K562 (cell line): ENCODE measurements around the gene GTPBP6. TPM values are rescaled to one million over a fixed set of nuclear protein-coding genes. Genes with fewer than 3 reads are reported as not detected.
A peak's percentile ranks its signal among the peaks of the same experiment; 100 is the strongest.

Source experiments
- ATAC-seq: fragments of 200-7000 bp; cut with Tn5 transposase; 3 replicates; pipeline ENCODE4 v1.9.1; 2020; ENCODE audit warnings: moderate library complexity
- BruUV-seq: library from RNA; stranded (reverse); fragments of 400-500 nt; replicated peaks from 2 replicates; lab custom pipeline; 2021; lab: Mats Ljungman, UMichigan
- CTCF ChIA-PET: fragments of 300-600 bp; formaldehyde crosslinking; extraction: SDS; loops from one replicate; lab custom pipeline; 2021; ENCODE audit warnings: low intra/inter-chr PET ratio; lab: Yijun Ruan, JAX
- POLR2A ChIA-PET: fragments of 300-600, 350-650 bp; sonication (Branson Sonifier 250); formaldehyde crosslinking; extraction: SDS; loops from one replicate; lab custom pipeline; 2021; ENCODE audit warnings: antibody characterized with exemption, inconsistent platforms; lab: Yijun Ruan, JAX
- DNase-seq, 4 experiments: peaks; one replicate each; pipeline versions ENCODE4 v3.0.0 to v3.0.0-alpha.2; 2011 to 2018; ENCODE audit warnings: low spot score in 3 of 4, mixed read lengths in 3 of 4; ENCODE audit errors: extremely low read depth in 1 of 4
- FAIRE-seq: peaks from 2 replicates; lab custom pipeline; 2011; peaks lifted over from hg19 to GRCh38; lab: Jason Lieb, UNC
- H2AFZ ChIP-seq: 2 replicates; pipeline ENCODE4 v1.6.0; 2011; ENCODE audit warnings: low read depth, low read length, control low read depth, inconsistent platforms
- H3K27ac ChIP-seq: fragments of 200-600 bp; 3 replicates; pipeline ENCODE4 v1.8.0; 2011; ENCODE audit warnings: low read depth, mild to moderate bottlenecking, control low read depth, inconsistent platforms, low read length, moderate library complexity, mixed read lengths; ENCODE audit errors: extremely low read depth
- H3K27me3 ChIP-seq, 2 experiments: fragments of 300-600 bp in 1 of 2; 2 replicates in 1 of 2; 3 replicates in 1 of 2; pipeline versions ENCODE4 v1.6.0 to v1.8.0; 2011; ENCODE audit warnings: inconsistent platforms in 2 of 2, low read length in 2 of 2, mild to moderate bottlenecking in 1 of 2, mixed read lengths in 1 of 2, moderate library complexity in 1 of 2; ENCODE audit not compliant: control insufficient read depth in 2 of 2, insufficient read depth in 2 of 2
- H3K36me3 ChIP-seq: fragments of 300-600 bp; 3 replicates; pipeline ENCODE4 v1.8.0; 2011; ENCODE audit warnings: mild to moderate bottlenecking, low read length, inconsistent platforms; ENCODE audit not compliant: control insufficient read depth, insufficient read depth
- H3K4me1 ChIP-seq, 2 experiments: fragments of 200-600 bp in 1 of 2; replicated peaks in 1 of 2; 2 replicates in 1 of 2; 3 replicates in 1 of 2; pipeline versions ENCODE4 v1.5.1 to v1.8.0; 2011; ENCODE audit warnings: inconsistent platforms in 2 of 2, low read length in 2 of 2, mild to moderate bottlenecking in 1 of 2, mixed read lengths in 1 of 2, moderate library complexity in 1 of 2; ENCODE audit not compliant: control insufficient read depth in 2 of 2, insufficient read depth in 2 of 2
- H3K4me2 ChIP-seq: 2 replicates; pipeline ENCODE4 v1.6.1; 2011; ENCODE audit warnings: low read length, control low read depth, inconsistent platforms, mixed read lengths; ENCODE audit not compliant: insufficient read depth
- H3K4me3 ChIP-seq: fragments of 200-600 bp; sonication (generic), shearing (Covaris generic); 2 replicates; pipeline ENCODE4 v1.5.1; 2016; ENCODE audit warnings: control low read depth, inconsistent platforms
- H3K79me2 ChIP-seq: fragments of 200-600 bp; 3 replicates; pipeline ENCODE4 v1.8.0; 2011; ENCODE audit warnings: low read length, inconsistent platforms; ENCODE audit not compliant: control insufficient read depth, insufficient read depth
- H3K9ac ChIP-seq, 2 experiments: 2 replicates each; pipeline versions ENCODE4 v1.6.0 to v1.6.1; 2011; ENCODE audit warnings: low read depth in 2 of 2, low read length in 2 of 2, control low read depth in 1 of 2, inconsistent platforms in 1 of 2, mild to moderate bottlenecking in 1 of 2, mixed read lengths in 1 of 2; ENCODE audit not compliant: insufficient read depth in 1 of 2
- H3K9me1 ChIP-seq: one replicate; pipeline ENCODE4 v1.6.0; 2011; ENCODE audit warnings: inconsistent platforms, mild to moderate bottlenecking, low read length, moderate library complexity; ENCODE audit not compliant: control insufficient read depth, insufficient read depth
- H3K9me3 ChIP-seq: replicated peaks from 2 replicates; pipeline ENCODE4 v1.5.1; 2011; ENCODE audit warnings: low read depth, low read length, inconsistent platforms; ENCODE audit not compliant: control insufficient read depth, insufficient read depth
- H4K20me1 ChIP-seq: replicated peaks from 2 replicates; pipeline ENCODE4 v1.6.1; 2011; ENCODE audit warnings: low read length, inconsistent platforms, mixed read lengths; ENCODE audit not compliant: control insufficient read depth, insufficient read depth
- DDX20 ChIP-seq: fragments of 450-650 bp; IDR thresholded peaks from 2 replicates; pipeline ENCODE4 v1.6.1; 2016; ENCODE audit warnings: missing genetic modification characterization, low read depth, mild to moderate bottlenecking, missing compliant biosample characterization, moderate library complexity
- DIDO1 ChIP-seq: fragments of 450-650 bp; IDR thresholded peaks from 2 replicates; pipeline ENCODE4 v1.6.1; 2016; ENCODE audit warnings: low read depth, missing biosample characterization, missing genetic modification characterization
- EWSR1 ChIP-seq: fragments of 450-650 bp; IDR thresholded peaks from 2 replicates; pipeline ENCODE4 v1.6.1; 2018; ENCODE audit warnings: borderline replicate concordance, mild to moderate bottlenecking, low read depth, moderate library complexity; ENCODE audit not compliant: partially characterized antibody
- EZH2 ChIP-seq: IDR thresholded peaks from 2 replicates; pipeline ENCODE4 v1.6.1; 2012; ENCODE audit warnings: low read depth, mild to moderate bottlenecking, inconsistent platforms, low read length, borderline replicate concordance
- ILF3 ChIP-seq: fragments of 450-650 bp; IDR thresholded peaks from 2 replicates; pipeline ENCODE4 v1.6.1; 2018; ENCODE audit warnings: antibody characterized with exemption, mild to moderate bottlenecking, moderate library complexity, borderline replicate concordance
- KLF10 ChIP-seq: fragments of 250-450 bp; sonication (Bioruptor Pico); IDR thresholded peaks from 2 replicates; pipeline ENCODE4 v1.6.1; 2021; ENCODE audit warnings: matching md5 sums
- MCM5 ChIP-seq: fragments of 450-650 bp; IDR thresholded peaks from 2 replicates; pipeline ENCODE4 v1.6.1; 2016; ENCODE audit warnings: low read depth
- PHF20 ChIP-seq: fragments of 450-650 bp; IDR thresholded peaks from 2 replicates; pipeline ENCODE4 v1.6.1; 2018; ENCODE audit not compliant: partially characterized antibody
- POLR2G ChIP-seq: fragments of 200-400 bp; formaldehyde crosslinking; IDR thresholded peaks from 2 replicates; pipeline ENCODE4 v1.6.1; 2017; ENCODE audit warnings: low read depth, mild to moderate bottlenecking, antibody characterized with exemption, low read length, moderate library complexity
- PTBP1 ChIP-seq: fragments of 200-400 bp; formaldehyde crosslinking; IDR thresholded peaks from 2 replicates; pipeline ENCODE4 v1.6.1; 2017; ENCODE audit warnings: low read depth, low read length
- PTTG1 ChIP-seq: fragments of 450-650 bp; IDR thresholded peaks from 2 replicates; pipeline ENCODE4 v1.6.1; 2016; ENCODE audit warnings: low read depth, mild to moderate bottlenecking, missing genetic modification characterization, missing compliant biosample characterization
- RBM25 ChIP-seq: fragments of 200-400 bp; formaldehyde crosslinking; IDR thresholded peaks from 2 replicates; pipeline ENCODE4 v1.6.1; 2018; ENCODE audit warnings: low read length, low read depth, moderate library complexity; ENCODE audit not compliant: severe bottlenecking
- RBM39 ChIP-seq: fragments of 200-400 bp; formaldehyde crosslinking; optimal IDR thresholded peaks from 2 replicates; pipeline ENCODE3; 2018; ENCODE audit warnings: low read depth, low read length
- SMAD3 ChIP-seq: fragments of 450-650 bp; formaldehyde crosslinking; conservative IDR thresholded peaks from 2 replicates; pipeline ENCODE4 v1.4.0; 2020; ENCODE audit warnings: mild to moderate bottlenecking
- SMC3 ChIP-seq: conservative IDR thresholded peaks from 2 replicates; pipeline ENCODE4 v1.6.1; 2011; ENCODE audit warnings: low read depth, low read length, improper control_type of control experiment; ENCODE audit not compliant: insufficient read depth
- ZBTB33 ChIP-seq: sonication (generic); formaldehyde crosslinking; IDR thresholded peaks from 2 replicates; pipeline ENCODE4 v1.8.1; 2023; ENCODE audit warnings: mild to moderate bottlenecking, missing genetic modification reagents
- ZNF239 ChIP-seq: fragments of 250-450 bp; sonication (Bioruptor Pico); IDR thresholded peaks from 2 replicates; pipeline ENCODE4 v1.4.0; 2020; ENCODE audit warnings: mild to moderate bottlenecking
- ZNF780A ChIP-seq: fragments of 250-450 bp; sonication (Bioruptor Pico); IDR thresholded peaks from 2 replicates; pipeline ENCODE4 v1.5.0; 2021; ENCODE audit warnings: mild to moderate bottlenecking
- WGBS: fragments of 100-300 bp; shearing (Covaris generic); methylation state at CpG from one replicate; pipeline ENCODE4 v1.1.6; 2016; ENCODE audit warnings: low coverage, mixed read lengths; ENCODE audit not compliant: insufficient coverage; ENCODE audit errors: missing lambda C conversion rate; 5-methylcytosine and 5-hydroxymethylcytosine counted together
- in situ Hi-C: fragments of 300-500 bp; cut with MboI; formaldehyde crosslinking; loops from 4 replicates; pipeline ENCODE4 v1.15.0; 2018; ENCODE audit warnings: inconsistent platforms, mixed read lengths
- intact Hi-C: fragments of 100-400 bp; cut with micrococcal nuclease; formaldehyde crosslinking; loops from 2 replicates; pipeline ENCODE4 v1.14.2; 2022
- polyA plus RNA-seq, 8 experiments: library from polyadenylated mRNA; depleted of rRNA in 4 of 8; stranded (reverse) in 5 of 8; unstranded in 3 of 8; fragments of >200 nt; fragmentation: Nextera tagmentation in 2 of 8; fragmentation: Illumina TruSeq in 1 of 8; extraction: Ambion mirVana in 2 of 8; extraction: Trizol in 1 of 8; gene quantifications; 2 replicates each; pipeline versions ENCODE4 v1.2.1 to v1.2.3, GENCODE V29; 2011 to 2014; ENCODE audit warnings: inconsistent platforms in 1 of 8, missing spikeins in 1 of 8
- total RNA-seq, 7 experiments: library from RNA; depleted of rRNA in 6 of 7; stranded (reverse); fragments of >200 nt in 6 of 7; fragmentation: Illumina TruSeq in 2 of 7; extraction: Trizol in 2 of 7; gene quantifications; 2 replicates each; pipeline versions ENCODE4 v1.2.1 to v1.2.3, GENCODE V29; 2011 to 2021; ENCODE audit warnings: low replicate concordance in 1 of 7
- TF ChIP-seq, protein P1 (sequence below): sonication (generic); formaldehyde crosslinking; IDR thresholded peaks from 2 replicates; pipeline ENCODE4 v1.8.1; 2023; ENCODE audit warnings: mild to moderate bottlenecking, missing genetic modification reagents

Gene GTPBP6
- total and polyA plus RNA-seq, 9 of the 15 experiments (the other 6 are each of a cell fraction or from before 2014, with no cell fraction given) = 0.24 to 35.2 (median 8.0) TPM

- ChIA-PET POLR2A (no interaction called here), CTCF (no interaction called here)
- no peak for DNase-seq
- Histone ChIP-seq H3K4me1 (no peaks in the 10 kb centered on the region; a peak in 1 of 5 replicates), H3K36me3 (peaks cover 63% of the 10 kb centered on the region; the same call in 2 of the 3 replicates), H3K4me3 (no peak overlapping the region), H3K27me3 (no peaks in the 10 kb centered on the region), H3K4me2 (no peak overlapping the region), H3K9ac (no peak overlapping the region), H2AFZ (no peak overlapping the region), H4K20me1 (no peaks in the 10 kb centered on the region), H3K9me1 (no peaks in the 10 kb centered on the region), H3K9me3 (no peaks in the 10 kb centered on the region), H3K27ac (no peak overlapping the region), H3K79me2 (no peaks in the 10 kb centered on the region)
- no peak for ATAC-seq
- in situ Hi-C loops (no loop called here), intact Hi-C loops (no loop called here)
- TSS peak; percentile 59 for BruUV-seq
- WGBS = 91% methylated on average over 30 of the region's 47 CpGs
- FAIRE-seq = no peak
- TF ChIP-seq EWSR1 (no peak), DDX20 (tag) (no peak), SMC3 (no peak), POLR2G (peak; percentile 51), KLF10 (CRISPR knock-in tag) (no peak), DIDO1 (tag) (no peak), PTBP1 (0 out of 2 replicates have a peak, but pooled peaks have one; percentile 38), ZBTB33 (CRISPR knock-in tag) (peak; percentile 91), MCM5 (no peak), EZH2 (no peak), PTTG1 (tag) (no peak), PHF20 (no peak), ZNF239 (CRISPR knock-in tag) (peak; percentile 65; the same call in 1 of the 2 replicates), RBM25 (peak; percentile 51), RBM39 (no peak), ZNF780A (CRISPR knock-in tag) (no peak), SMAD3 (CRISPR knock-in tag) (no peak), ILF3 (no peak)
- TF ChIP-seq, protein P1, sequence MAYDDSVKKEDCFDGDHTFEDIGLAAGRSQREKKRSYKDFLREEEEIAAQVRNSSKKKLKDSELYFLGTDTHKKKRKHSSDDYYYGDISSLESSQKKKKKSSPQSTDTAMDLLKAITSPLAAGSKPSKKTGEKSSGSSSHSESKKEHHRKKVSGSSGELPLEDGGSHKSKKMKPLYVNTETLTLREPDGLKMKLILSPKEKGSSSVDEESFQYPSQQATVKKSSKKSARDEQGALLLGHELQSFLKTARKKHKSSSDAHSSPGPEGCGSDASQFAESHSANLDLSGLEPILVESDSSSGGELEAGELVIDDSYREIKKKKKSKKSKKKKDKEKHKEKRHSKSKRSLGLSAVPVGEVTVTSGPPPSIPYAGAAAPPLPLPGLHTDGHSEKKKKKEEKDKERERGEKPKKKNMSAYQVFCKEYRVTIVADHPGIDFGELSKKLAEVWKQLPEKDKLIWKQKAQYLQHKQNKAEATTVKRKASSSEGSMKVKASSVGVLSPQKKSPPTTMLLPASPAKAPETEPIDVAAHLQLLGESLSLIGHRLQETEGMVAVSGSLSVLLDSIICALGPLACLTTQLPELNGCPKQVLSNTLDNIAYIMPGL (CRISPR knock-in tag) = no peak
Observed at GRCh38 chrX:292900-293897, 25.4 kb downstream of the GTPBP6 start.
